GM18861 (cell line): ENCODE data around the gene ZFR2.

Experiments used
- ATAC-seq: cut with Tn5 transposase; IDR thresholded peaks from one replicate; pipeline ENCODE4 v1.9.1; 2021; ENCODE audit not compliant: unreplicated experiment

ZFR2 gene

DNA sequence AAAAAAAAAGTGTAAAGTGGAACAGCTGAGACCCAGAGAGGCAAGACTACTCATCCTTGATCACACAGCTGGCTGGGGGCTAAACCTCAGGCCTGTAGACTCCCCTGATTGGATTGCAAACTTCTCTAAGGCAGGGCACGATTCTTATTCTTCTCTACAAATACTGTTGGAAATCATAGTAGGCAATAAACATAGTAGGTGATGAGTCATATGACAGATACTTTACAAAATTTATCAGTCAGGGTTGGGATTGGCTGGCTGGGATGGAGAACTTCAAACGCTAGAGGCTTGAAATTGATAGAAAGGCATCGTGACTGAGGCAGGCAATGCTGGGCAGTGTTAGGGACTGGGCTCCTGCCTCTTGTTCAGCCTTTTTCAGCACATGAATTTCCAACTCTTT, 76.7 kb downstream of the ZFR2 start:
- ATAC-seq, result no peak

GRCh38 chr19:3790941-3791340, 77.9 kb downstream of the ZFR2 start:
- ATAC-seq, result no peak

DNA sequence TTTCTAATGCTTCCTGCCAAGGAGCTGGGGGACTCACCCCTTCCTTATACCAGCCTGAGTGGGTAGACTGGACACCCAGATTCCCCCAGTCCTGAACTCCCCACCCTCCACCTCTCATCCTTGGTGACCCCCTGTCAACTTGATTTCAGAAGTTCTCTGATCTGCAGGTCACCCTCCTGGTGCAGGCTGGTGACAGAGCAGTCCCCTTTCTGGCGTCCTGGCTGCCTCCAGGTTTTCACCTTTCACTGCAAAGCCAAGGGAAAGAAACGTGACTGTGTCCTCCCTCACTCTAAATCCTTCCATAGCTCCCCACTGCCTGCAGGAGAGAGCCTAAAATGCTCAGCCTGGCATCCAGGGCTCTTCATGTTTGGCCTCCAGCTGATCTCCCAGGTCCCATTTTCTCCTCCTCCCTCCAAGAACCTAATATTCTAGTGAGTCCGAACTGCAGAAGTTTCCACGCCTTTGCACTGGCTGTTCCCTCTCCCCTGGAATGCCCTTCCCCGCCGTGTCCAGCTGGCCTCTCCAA, 78.6 kb downstream of the ZFR2 start:
- no peak for ATAC-seq

GRCh38 chr19:3788996-3789778, 79.7 kb downstream of the ZFR2 start:
- ATAC-seq, result no peak

- no peak for ATAC-seq
Observed at GRCh38 chr19:3785938-3786824, 82.7 kb downstream of the ZFR2 start, which contains the start of gene MATK. Gene MATK, minus strand, starts transcription at chr19:3786381. Its CDS starts 1,246 bp downstream, at chr19:3785135.

DNA sequence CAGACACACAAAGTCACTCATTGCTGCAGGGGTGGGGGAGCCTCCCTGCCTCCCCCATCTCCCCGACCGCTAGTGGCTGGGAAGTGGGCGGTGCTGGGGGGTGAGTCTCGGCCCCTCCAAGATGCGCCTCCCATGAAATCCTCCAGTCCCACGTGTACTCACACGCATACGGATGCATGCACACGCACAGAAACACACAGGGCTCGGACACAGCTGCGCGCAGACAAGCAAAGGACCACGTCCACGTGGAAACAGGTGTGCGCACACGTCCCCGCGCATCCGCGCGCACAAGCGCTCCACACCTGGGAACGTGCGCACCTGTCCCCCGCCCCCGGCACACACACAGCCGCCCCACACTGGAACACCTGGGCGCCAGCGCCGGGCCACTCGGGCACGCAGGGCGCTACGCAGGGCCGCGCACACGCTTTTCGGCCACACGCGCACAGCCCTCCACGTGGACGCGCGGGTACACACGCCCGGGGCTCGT, 83.3 kb downstream of the ZFR2 start:
- no peak for ATAC-seq

DNA sequence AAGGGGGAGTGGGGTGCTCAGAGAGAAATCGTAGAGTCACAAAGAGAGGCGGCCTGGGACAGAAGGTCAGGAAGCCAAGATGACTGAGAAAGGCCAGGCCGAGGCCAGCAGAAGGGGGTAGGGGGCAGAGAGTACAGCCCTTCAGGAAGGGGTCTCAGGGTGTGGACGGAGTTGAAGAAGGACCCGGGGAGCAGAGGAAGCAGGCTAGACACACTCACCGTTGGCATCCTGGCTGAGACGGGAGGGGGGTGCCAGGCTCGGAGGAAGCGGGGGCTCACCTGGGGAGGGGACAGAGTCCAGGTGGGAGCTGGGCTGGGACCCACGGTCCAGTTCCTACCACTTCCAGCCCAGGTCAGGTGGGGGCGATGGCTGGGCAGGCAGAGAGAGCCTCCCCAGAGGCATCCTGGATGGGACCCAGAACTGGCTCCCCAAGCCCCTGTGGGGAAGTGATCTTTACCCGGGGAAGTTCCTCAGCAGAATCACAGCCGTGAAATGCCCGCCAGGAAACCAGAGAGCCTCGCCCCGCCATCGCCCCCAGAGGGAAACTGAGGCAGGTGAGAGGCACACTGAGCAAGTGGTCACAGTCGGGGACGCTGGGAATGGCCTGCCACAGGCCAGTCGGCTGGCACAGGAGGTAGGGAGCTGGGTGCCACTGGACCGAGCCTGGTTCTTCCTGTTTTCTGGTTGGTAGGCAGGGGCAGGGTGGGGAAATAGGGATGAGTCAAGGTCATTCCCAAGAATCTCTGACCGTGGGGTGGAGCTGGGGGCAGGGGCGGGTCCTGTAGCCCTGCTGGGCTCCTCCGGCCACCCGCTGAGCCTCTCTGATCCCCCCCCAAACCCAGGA, 84.0 kb downstream of the ZFR2 start:
- ATAC-seq, result no peak

- ATAC-seq, result no peak
Observed at GRCh38 chr19:3783660-3784584, 84.9 kb downstream of the ZFR2 start.

DNA sequence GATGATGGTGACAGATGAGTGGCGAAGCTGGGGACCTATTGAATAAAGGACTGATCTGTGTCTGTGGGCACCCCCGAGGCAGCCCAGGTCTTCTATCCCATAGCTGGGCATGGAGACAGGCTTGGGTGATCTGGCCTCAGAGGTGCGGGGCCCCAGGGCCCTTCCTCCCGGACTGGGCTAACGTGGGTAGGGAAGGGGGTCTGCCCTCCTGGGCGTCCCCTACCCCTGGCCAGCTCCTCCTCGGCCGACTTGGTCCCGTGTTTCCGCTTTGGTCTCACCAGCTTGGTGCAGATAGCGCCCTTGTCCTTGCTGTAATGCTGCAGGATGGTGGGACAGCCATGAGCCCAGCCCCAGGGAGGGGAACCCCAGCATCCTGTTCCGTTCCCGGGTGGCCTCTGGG, 85.9 kb downstream of the ZFR2 start:
- no peak for ATAC-seq

DNA sequence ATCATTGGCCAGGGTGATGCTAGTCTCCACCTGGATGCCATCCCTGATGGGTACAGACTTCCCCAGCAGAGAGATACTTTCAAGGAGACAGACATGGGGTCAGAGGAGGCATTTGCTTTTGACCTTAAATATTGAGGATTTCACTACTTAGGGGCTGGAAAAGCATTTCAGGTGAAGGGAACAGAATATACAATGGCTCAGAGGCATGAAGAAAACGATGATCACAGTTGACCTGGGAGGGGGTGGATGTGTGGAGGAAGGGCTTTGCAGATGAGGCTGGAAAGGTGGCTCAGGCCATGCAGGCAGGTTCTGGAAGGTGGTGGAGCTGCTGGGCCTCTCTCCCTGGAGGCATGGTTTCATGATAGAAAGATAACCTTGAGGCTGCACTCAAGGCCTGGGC, 86.5 kb downstream of the ZFR2 start:
- ATAC-seq, result no peak

- no peak for ATAC-seq
Observed at GRCh38 chr19:3781603-3782002, 87.2 kb downstream of the ZFR2 start.

DNA sequence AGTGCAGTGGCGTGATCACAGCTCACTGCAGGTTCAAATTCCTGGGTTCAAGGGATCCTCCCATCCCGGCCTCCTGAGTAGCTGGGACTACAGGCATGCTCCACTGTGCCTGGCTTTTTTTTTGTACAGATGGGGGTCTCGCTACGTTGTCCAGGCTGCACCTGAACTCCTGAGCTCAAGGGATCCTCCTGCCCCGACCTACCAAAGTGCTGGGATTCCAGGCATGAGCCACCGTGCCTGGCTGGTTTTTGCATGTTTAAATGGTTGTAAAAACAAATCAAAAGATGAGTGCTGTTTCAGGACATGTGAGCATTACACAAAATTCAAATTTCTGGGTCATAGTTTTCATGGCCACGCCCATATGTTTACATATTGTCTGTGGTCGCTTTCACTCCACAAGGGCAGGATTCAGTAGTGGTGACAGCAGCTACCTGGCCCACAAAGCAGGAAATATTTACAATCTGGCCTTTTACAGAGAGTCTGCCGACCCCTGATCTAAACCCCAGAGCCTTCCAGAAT, 88.0 kb downstream of the ZFR2 start:
- no peak for ATAC-seq

DNA sequence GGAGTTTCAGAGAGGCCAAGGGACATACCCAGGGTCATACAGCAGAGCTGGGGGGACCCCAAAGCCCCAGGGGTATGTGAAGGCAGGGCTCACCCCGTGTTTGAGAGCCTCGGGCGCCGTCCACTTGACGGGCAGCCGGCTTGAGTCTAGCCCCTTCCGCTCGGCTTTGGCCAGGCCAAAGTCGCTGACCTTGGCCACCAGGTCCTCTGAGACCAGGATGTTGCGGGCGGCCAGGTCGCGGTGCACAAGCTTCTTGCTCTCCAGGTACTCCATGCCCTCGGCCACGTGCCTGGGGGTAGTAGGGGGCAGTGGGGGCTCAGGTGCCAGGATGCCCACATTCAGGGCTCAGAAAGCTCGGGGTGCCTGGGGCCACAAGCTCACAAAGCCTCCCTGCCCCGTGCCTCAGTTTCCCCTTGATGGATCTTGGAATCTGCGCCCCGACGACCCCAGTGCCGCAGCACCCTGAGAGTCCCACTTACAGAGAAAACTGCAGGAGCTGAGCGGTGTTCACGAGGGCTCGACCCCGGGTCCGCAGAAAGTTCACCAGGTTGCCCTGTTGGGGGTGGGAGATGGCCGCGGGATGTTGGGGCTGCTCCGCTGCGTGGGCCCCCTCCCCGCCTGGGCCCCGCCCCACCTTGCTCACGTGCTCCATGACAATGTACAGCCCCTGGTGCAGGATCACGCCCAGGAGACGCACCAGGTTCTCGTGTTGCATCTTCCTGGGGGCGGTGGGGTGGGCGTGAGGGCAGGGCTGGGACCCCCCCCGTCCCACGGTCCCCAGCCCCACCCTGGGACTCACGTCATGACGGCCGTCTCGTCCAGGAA, 89.7 kb downstream of the ZFR2 start:
- no peak for ATAC-seq

DNA sequence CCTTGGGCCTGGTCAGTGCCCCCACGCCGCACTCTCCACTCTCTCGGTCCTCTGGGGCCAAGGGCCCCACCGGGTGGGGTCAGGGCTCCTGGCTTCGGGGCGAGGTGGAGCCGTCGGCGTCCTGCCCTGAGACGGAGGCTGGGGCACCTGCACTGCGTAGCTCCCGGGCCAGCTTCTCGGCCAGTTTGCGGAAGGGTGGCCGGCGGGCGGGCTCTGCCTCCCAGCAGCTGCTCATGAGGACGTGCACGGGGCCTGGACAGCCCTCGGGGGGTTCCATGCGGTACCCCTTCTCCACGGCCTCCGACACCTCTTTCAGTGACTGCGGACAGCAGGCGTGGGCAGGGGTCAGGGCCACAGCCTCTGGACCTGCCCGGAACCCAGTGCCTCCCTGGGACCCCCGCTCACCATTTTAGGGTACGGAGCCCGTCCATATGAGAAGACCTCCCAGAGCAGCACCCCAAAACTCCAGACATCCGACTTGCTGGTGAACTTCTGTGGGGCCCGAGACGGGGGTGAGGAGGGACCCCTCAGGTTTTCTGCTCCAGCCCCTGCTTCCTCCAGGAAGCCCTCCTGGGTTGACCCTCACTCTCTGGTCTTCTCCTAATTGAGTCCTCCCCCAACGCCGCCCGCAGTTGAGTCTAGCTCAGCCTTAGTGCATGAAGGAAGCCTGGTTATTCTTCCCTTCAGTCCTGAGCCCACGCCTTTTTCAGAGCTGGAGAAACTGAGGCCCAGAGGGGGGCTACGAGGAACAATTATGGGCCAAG, 90.6 kb downstream of the ZFR2 start:
- no peak for ATAC-seq

DNA sequence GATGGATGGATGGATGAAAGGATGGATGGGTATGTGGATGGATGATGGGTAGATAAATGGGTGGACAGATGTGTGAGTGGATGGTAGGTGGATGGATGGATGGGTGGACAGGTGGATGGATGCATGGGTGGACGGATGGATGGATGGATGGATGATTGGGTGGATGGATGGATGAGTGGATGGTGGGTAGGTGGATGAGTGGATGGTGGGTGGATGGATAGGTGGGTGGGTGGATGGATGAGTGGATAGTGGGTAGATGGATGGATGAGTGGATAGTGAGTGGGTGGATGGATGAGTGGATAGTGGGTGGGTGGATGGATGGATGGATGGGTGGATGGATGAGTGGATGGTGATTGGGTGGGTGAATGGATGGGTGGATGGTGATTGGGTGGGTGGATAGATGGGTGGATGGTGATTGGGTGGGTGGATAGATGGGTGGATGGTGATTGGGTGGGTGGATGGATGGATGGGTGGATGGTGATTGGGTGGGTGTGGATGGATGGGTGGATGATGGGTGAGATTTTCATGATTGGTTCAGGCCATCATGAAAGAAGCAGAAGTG, 92.3 kb downstream of the ZFR2 start:
- no peak for ATAC-seq

- ATAC-seq, result no peak
Observed at GRCh38 chr19:3775831-3776230, 93.0 kb downstream of the ZFR2 start.

- no peak for ATAC-seq
Observed at GRCh38 chr19:3775374-3775711, 93.5 kb downstream of the ZFR2 start.
